OCI-M1 (cell line): Measurements from ENCODE around the gene OLFML2A.
"Not testable (repeated sequence)": the region's sequence is repeated elsewhere in the genome, so short reads cannot be mapped to it uniquely, and the experiment has no call there.

Source experiments
- DNase-seq: peaks from one replicate; lab custom pipeline; 2025; lab: John Stamatoyannopoulos, UW

OLFML2A gene

DNA sequence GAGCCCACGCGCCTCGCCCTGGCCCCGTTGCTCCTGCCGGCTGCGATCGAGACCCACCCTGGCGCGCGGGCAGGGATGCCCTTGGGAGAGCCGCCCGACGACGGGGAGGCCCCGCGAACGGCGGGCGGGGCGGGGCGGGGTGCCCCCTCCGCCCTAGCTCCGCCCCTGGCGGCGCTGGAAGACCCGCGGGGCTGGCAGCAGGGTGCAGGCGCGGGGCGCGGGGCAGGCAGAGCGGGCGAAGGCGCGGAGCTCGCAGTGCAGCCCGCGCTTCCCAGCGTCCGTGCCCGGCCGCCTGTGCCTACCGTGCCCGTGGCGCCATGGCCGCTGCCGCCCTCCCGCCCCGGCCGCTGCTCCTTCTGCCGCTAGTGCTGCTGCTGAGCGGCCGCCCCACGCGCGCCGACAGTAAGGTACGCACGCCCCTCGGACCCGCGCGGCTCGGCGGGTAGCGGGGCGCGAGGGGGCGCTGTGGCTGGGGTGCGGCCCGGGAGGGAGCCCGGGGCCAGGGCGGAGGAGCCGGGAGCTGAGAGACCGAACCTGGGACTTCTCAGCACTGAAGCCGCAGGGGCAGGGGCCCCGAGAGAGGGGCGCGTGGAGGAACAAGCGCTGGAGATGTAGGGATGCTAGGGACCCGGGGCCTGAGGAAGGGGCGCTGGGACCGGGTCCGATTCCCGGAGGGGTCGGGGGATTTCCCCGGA is at the start of gene OLFML2A:
Gene OLFML2A, plus strand, starts transcription at position 180 of the 695 bp plus-strand sequence. Its CDS starts 138 bp downstream, at position 318.
- peak; percentile 45 for DNase-seq

DNA sequence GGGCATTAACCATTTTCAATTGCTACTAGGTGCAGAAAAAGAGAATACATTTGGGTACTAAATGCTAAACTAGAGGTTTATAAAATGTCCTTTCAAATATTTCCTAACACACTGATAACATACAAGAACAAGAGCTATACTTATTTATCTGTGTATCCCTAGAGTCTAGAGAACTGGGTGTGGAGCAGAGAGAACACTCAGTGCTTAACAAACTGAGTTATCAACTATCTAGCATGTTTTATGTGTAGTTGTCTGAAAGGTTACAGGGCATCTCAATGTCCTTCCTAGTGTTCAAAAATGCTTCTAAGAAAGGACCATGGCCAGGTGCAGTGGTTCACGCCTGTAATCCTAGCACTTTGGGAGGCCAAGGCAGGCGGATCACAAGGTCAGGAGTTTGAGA is 46.2 kb upstream of the OLFML2A start:
- DNase-seq = no peak

DNA sequence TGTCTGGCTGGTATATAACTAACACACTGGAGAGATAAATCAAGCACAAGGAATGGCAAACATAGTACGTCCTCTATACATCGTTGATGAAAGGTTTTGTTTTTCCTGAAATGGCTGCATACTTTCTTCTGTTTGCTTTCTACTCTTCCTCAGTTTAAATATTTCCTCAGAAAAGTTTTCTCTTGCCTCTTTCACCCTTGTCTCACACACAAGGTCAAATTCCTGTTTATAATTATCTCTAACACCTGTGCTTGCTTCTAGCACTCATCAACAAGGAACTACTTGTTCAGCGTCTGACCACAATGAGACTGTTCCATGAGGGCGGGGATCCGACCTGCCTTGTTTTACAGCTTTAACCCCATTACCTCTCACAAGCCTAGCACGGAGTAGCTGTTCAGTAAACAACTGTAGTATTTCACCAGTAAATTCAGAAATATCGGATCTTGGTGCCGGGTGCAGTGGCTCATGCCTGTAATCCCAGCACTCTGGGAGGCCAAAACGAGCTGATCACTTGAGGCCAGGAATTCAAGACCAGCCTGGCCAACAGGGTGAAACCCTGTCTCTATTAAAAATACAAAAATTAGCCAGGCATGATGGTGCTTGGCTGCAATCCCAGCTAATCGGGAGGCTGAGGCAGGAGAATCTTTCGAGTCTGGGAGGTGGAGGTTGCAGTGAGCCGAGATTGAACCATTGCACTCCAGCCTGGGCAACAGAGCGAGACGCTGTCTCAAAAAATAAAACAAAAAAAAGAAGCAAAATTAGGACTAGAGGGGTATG is 42.8 kb upstream of the OLFML2A start:
- no peak for DNase-seq

DNA sequence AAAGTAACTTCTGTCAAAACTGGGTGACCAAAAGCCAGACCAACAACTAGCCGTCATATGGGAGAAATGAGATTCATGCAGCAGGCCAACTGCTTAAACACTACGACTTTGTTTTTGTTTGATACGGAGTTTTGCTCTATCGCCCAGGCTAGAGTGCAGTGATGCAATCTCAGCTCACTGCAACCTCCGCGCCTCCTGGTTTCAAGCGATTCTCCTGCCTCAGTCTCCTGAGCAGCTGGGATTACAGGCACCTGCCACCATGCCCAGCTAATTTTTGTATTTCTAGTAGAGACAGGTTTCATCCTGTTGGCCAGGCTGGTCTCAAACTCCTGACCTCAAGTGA is 42.2 kb upstream of the OLFML2A start:
- not testable (repeated sequence) for DNase-seq

DNA sequence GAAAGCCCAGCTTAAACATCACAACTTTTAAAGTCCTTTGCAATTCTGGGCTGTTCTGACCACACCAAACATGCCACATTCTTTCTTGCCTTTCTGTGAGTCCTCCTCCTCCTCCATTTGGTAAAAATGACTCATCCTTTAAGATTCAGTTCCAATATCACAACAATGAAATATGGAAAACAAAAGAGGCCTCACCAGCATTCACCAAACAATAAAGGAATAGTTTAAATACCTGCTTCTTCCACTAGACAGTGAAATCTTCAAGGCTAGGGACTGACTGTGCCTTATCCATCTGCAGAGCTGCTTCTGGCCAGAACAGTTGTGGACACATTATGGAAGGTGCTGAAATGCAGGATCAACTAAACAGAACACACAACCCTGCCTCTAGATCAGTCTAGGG is 41.8 kb upstream of the OLFML2A start:
- peak; percentile 51 for DNase-seq

DNA sequence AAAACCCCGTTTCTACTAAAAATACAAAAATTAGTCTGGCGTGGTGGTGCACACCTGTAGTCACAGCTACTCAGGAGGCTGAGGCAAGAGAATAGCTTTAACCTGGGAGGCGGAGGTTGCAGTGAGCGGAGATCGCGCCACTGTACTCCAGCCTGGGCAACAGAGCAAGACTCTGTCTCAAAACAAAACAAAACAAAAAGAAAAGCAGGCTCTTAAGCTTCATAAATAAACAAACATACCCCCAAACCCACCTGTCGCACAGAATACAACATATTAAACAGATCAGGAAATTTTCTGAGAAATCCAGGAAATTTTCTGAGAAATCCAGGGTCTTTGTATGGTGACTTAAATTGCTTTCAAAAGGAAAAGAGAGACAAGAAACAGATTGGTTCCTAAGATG is 38.9 kb upstream of the OLFML2A start:
- not testable (repeated sequence) for DNase-seq

DNA sequence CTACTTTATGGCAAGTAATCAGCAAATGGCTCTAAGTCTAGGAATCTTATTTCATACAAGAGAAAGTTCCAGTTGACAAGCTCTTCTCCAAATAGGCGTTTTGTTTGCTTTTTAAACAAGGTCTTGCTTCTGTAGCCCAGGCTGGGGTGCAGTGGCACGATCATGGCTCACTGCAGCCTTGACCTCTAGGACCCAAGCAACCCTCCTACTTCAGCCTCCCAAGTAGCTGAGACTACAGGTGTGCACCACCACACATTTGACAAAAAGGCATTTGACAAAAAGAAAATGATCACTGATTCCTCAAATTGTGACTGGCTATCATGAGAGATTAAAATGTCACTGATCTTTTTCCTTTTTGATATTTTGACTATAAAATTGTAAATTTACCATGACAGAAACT is 37.6 kb upstream of the OLFML2A start:
- DNase-seq = no peak

DNA sequence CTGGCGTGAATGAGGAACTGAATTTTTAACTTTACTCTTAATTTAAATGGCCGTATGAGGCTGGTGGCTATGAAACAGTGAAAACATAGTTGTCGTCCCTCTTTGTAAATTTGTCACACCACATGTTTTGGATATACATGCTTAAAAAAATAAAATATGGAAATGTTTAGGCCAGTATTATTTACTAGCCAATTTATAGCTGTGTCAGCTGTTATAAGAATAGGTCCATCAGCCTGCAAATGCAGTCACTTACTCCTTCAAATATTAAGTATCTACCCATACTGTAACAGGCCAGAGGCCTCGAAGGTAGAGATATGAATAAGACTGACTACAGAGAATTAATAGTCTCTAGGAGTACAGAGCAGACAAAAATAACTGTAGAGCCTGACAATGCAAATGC is 35.8 kb upstream of the OLFML2A start:
- no peak for DNase-seq

DNA sequence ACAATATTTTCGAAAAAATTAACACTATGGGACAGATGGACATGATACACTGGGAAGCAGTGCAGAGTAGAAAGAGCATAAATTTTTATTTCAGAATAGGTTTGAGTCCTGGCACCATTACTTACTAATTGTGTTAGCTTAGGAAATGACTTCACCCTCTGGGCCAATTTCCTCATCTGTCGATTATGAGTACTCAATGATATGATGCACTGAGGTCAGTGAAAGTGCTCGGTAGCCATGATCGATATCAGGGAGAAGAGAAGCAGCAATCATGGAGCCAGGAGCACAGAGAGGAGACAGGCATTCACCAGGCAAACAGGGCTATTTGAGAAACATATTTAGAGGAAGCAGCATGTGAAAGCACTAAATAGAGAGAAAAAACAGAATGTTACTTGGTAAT is 35.3 kb upstream of the OLFML2A start:
- DNase-seq = peak; percentile 49

DNA sequence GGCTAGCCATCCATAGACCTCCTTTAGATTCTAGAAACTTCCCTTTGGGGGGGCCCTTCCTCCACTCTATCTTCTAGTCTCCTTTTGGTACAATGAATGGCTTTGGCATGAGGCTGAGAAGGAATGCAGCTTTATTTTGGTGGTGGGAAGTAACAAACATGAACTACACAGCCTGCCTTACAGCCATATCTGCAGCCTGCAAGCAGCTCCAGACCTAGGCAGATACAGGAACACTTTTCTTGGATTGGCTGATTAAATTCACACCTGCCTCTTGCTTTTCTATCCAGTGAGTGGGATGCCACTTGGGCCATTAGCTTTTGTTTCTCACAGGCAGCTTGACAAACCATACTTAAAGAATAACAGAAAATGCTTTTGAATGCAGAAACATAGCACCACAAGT is 34.0 kb upstream of the OLFML2A start:
- DNase-seq = peak; percentile 50

DNA sequence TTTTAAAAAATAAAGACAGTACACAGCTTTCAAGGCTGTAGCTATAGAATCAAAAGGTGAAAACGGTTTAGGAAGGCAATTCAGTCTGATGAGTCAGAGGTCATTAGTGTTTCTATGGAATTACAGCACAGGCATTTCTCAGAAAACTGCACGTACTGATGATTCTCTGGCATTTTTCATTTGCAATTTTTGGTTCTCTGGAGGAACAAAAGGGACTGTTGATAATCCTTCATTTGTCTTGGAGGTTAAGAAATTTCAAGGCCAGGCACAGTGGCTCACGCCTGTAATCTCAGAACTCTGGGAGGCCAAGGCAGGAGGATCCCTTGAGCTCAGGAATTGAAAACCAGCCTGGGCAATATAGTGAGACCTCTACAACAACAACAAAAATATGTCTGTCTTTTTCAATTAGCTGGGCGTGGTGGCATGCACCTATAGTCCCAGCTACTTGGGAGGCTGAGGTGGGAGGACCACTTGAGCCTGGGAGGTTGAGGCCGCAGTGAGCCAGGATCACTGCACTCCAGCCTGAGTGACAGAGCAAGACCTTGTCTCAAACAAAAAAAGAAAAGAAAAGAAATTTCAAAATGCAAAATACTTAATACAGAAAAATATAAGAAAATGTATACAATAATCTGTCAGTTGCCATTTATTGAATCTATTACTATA is 33.1 kb upstream of the OLFML2A start:
- DNase-seq = peak; percentile 71

DNA sequence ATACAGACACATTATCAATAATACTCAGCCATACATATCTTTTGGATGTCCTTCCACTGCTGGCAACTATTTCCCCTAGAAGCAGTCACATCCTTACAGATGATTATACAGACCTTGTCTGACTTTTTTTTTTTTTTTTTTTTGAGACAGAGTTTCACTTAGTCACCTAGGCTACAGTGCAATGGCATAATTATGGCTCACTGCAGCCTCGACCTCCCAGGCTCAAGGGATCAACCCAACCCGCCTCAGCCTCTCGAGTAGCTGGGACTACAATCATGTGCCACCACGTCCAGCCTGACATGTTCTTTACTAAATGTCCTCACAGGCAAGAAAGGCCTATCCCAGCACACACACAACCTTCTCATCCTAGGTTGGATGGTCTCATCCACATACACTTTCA is 29.9 kb upstream of the OLFML2A start:
- DNase-seq = no peak

DNA sequence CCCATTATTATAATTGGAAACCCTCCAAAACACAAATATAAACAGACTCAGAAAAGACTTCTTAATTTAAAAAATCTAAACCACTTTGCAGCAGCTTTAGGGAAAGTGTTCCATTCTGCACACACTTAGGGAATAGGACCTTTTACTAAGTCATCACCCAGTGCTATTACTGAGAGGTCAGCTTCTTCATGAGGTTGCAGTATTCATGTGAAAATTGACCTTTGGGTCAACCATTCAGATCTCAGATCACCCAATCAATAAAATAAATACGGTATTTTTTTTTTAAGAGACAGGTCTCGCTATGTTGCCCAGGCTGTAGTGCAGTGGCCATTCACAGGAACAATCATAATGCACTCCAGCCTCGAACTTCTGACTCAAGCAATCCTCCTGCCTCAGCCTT is 27.6 kb upstream of the OLFML2A start:
- no peak for DNase-seq

DNA sequence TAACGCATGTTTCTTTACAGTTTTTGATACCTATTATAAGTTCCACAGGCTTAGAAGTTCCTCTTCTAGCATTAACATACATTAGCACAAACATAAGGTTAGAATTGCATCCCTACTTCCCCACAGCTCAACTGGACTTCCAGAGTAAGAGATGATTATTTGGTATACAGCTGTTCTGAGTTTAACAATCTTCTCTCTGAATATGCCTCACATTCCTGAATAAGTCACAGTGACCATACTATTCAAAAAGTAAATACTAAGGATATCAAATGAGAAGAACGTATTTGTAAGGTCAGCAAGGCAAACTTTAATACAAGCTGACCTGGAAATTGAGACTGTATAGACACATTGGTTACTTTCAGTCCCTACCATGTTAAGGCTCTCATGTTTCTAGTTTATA is 27.2 kb upstream of the OLFML2A start:
- DNase-seq = no peak

DNA sequence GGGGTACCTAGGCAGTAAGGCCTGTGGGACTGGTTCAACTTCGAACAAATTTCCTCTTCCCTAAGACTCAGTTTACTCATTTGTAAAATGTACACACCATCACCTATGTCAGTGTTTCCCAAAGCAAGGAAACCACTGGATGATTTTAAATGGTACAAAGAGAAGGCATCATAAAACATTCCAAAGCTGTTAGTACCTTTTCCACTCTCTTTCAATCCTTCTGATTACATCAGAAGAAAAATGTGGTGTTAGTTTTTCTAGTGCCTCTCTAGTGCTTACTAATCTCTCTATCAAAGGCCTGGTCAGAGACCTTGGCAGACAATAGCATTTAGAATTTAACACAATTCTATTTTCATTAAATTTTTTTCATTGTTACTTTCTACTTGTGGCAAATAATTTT is 24.0 kb upstream of the OLFML2A start:
- DNase-seq = peak; percentile 23

DNA sequence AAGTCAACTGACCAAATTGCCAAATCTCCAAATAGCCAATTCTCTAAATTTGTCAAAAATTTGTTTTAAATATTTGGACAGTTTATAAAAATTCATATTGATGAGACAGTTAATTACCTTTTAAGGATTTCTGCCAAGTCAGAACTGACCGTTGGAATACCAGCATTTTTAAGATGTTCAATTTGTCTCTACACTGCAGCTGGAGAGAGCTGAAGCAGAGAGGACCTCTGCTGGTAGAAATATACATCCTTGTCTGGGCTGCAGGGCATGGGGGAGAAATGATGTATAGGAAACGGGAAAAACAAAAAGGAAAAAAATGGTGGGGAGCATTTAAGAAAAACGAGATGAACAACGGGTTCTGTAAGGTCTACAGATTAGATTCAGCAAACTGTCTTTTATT is 22.6 kb upstream of the OLFML2A start:
- peak; percentile 80 for DNase-seq

DNA sequence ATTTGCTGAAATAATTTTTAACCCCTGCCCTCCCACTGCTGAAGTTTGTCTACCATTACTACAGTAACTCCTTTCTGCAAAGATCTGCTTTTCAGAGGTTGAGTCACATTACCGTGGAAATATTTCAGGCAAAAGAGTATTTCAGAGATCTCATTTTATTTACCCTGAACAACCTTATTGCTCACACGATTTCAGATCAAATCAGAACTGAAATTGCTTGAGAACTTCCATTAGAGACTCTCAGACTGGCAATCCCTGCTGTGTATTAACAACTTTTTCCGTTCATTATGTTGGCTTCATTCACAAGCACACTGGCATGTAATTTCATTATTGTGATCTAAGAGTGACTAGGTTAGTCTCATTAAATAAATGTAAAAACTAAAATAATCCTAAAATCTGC is 21.9 kb upstream of the OLFML2A start:
- DNase-seq = peak; percentile 23

DNA sequence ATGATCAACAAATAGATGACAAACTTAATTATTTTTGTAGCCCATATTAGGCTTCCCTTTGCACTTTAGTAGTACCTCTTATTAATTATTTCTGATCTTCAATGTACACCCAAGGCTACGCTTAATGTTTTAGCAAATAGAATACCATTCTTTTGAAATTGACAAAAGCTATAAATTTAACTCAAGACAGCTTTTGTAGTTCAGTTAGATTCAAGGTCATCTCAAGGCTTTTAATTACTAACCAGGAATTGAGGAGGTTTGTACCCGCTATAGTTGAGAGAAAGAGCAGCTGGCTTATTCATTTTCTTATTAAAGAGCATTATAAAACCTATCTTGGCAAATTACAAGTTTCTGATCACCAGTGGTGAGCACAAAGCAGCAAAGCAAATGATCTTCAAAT is 20.9 kb upstream of the OLFML2A start:
- DNase-seq = no peak

DNA sequence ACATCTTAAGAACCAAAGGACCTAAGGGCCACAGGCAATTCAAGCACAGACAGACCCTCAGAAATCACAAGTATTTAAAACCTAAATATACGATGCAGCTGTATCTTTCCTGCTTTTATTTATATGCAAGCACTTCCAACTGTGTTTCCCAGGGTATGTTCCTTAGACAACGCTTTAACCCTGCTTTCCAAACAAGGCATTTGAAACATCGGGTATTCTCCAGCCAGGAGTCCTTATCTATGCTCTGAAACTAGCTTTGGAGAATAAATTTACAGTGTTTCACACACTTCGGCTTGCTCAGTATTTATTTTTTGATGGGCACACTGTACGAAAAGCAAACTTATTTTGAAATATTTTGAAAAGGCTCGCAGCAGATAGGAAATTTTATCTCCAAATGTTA is 19.3 kb upstream of the OLFML2A start:
- DNase-seq = peak; percentile 69

DNA sequence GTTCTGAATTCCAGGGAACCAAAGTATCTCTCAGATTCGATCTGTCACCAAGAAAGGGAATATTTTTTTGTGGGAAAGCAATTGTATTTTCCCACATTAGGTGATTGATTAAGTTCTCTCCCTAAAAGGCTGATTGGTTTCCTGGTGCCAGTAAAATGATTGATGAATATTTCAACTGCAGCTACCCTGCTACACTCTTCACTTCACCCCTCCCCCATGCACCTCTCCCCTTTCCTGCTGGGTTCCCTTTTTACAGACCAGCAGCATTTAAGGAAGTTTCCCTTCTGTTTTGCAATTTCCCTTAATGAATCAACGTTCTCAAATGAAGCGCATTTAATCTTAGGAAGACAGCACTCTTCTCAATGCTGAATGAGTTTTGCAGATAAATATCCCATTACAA is 18.9 kb upstream of the OLFML2A start:
- DNase-seq = peak; percentile 89

DNA sequence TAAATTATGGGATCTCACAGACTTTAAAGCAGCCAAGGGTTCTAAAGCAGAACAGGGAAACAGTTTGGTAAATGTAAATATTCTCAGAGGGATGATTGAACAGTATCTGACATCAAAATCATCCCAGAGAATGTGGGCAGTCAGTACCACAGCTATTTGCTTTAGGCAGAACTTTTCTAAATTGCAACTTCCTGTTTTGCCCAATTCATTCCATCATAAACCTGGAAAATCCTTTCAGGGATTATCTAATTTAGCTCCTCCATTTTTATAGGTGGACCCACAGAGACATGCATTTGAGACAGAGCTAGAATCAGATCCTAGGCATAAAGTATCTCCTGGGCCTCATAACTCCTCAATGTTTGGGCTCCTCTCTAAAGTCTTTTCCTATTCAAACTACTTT is 18.2 kb upstream of the OLFML2A start:
- DNase-seq = peak; percentile 64

DNA sequence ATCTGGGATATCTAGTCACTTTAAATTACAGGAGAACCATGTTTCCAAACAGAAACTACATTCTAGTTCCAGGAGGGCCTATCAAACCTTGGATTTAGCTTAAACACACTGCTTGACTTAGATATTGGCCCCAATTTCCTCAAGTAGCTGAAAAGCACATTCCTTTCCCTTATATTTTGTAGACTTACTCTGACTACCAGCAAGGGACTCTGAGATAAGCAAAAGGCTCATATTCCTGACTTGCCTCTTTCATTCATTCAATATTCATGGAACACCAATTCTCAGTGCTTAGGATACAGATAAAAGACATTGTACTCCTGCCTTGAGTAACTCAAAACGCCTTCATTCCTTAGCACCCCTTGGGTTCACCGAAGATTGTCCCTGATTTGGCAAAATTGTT is 17.6 kb upstream of the OLFML2A start:
- DNase-seq = peak; percentile 59

DNA sequence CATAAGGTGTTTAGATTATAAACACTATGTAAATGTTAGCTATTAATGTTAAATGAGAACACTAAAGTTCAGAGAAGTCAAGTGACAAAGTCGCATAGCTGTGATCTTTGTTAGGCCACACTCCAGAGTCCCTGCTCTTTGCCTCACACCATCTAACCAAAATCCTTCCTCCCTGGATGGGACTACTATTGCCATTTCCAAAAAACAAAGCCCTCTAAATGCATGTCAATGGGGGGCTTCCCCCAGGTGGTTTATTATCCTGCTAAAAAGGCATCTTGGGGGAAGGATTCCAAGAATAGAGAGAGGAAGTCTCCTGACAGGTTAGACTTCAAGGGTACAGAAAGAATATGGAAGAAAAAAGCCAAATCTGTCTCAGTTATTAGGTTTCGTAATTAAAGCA is 16.2 kb upstream of the OLFML2A start:
- no peak for DNase-seq
